Activated naive CD8-positive, alpha-beta T cell treated with anti-CD3 and anti-CD28 coated beads, Interleukin-2, amount 50 U/mL, for 24 hours (primary cell): ENCODE data around the gene DRG2.

Source experiments
- ATAC-seq: fragments of 150-1000 bp; cut with Tn5 transposase; one replicate; pipeline ENCODE4 v1.10.0; 2021
- DNase-seq: peaks from one replicate; pipeline ENCODE4 v3.0.0; 2021
- H3K27ac Mint-ChIP-seq: one replicate; pipeline ENCODE4 v1.8.0; 2021; ENCODE audit warnings: mild to moderate bottlenecking, mixed read lengths
- H3K27me3 Mint-ChIP-seq: one replicate; pipeline ENCODE4 v1.8.0; 2021; ENCODE audit warnings: mixed read lengths
- H3K36me3 Mint-ChIP-seq: one replicate; pipeline ENCODE4 v1.8.0; 2021; ENCODE audit warnings: low read depth, mixed read lengths
- H3K4me1 Mint-ChIP-seq: one replicate; pipeline ENCODE4 v1.8.0; 2021; ENCODE audit warnings: mixed read lengths
- H3K4me3 Mint-ChIP-seq: one replicate; pipeline ENCODE4 v1.8.0; 2021; ENCODE audit warnings: mild to moderate bottlenecking, moderate library complexity, mixed read lengths
- H3K9me3 Mint-ChIP-seq: one replicate; pipeline ENCODE4 v1.8.0; 2021; ENCODE audit warnings: mixed read lengths

Gene DRG2

GRCh38 chr17:18101828-18102227 is 14.1 kb downstream of the DRG2 start:
- Mint-ChIP-seq H3K4me3 (no peak overlapping the region), H3K36me3 (peaks cover 6% of the 10 kb centered on the region), H3K9me3 (no peaks in the 10 kb centered on the region), H3K27ac (no peak overlapping the region), H3K27me3 (no peaks in the 10 kb centered on the region), H3K4me1 (no peaks in the 10 kb centered on the region)
- no peak for ATAC-seq
- no peak for DNase-seq

GRCh38 chr17:18102640-18103039 is 14.9 kb downstream of the DRG2 start:
- peaks cover 8% of the 10 kb centered on the region for H3K36me3 Mint-ChIP-seq
- no peak overlapping the region for H3K27ac Mint-ChIP-seq
- no peaks in the 10 kb centered on the region for H3K9me3 Mint-ChIP-seq
- H3K4me3 Mint-ChIP-seq = no peak overlapping the region
- no peaks in the 10 kb centered on the region for H3K4me1 Mint-ChIP-seq
- H3K27me3 Mint-ChIP-seq = no peaks in the 10 kb centered on the region
- DNase-seq (no peak), ATAC-seq (no peak)

GRCh38 chr17:18105027-18105426 is 17.3 kb downstream of the DRG2 start:
- H3K27me3 Mint-ChIP-seq = no peaks in the 10 kb centered on the region
- DNase-seq (no peak), ATAC-seq (no peak)
- H3K36me3 Mint-ChIP-seq = peaks cover 6% of the 10 kb centered on the region
- no peak overlapping the region for H3K4me3 Mint-ChIP-seq
- no peaks in the 10 kb centered on the region for H3K9me3 Mint-ChIP-seq
- H3K4me1 Mint-ChIP-seq = no peaks in the 10 kb centered on the region
- no peak overlapping the region for H3K27ac Mint-ChIP-seq

- Mint-ChIP-seq H3K36me3 (peaks cover 6% of the 10 kb centered on the region), H3K9me3 (no peaks in the 10 kb centered on the region), H3K4me1 (no peaks in the 10 kb centered on the region), H3K27ac (no peak overlapping the region), H3K27me3 (no peaks in the 10 kb centered on the region), H3K4me3 (no peak overlapping the region)
- no peak for DNase-seq
- no peak for ATAC-seq
Measured at GRCh38 chr17:18105595-18105994, 17.8 kb downstream of the DRG2 start.

GRCh38 chr17:18106211-18106610 is 18.5 kb downstream of the DRG2 start:
- H3K36me3 Mint-ChIP-seq = peaks cover 6% of the 10 kb centered on the region
- H3K9me3 Mint-ChIP-seq = no peaks in the 10 kb centered on the region
- no peak overlapping the region for H3K4me3 Mint-ChIP-seq
- H3K27me3 Mint-ChIP-seq = no peaks in the 10 kb centered on the region
- H3K27ac Mint-ChIP-seq = no peak overlapping the region
- DNase-seq (no peak), ATAC-seq (no peak)
- H3K4me1 Mint-ChIP-seq = no peaks in the 10 kb centered on the region

GRCh38 chr17:18107061-18107790 is 19.5 kb downstream of the DRG2 start:
- ATAC-seq (no peak), DNase-seq (no peak)
- Mint-ChIP-seq H3K27ac (no peak overlapping the region), H3K4me1 (no peaks in the 10 kb centered on the region), H3K4me3 (no peak overlapping the region), H3K9me3 (no peaks in the 10 kb centered on the region), H3K36me3 (peaks cover 3% of the 10 kb centered on the region), H3K27me3 (no peaks in the 10 kb centered on the region)

- ATAC-seq (no peak), DNase-seq (no peak)
- Mint-ChIP-seq H3K9me3 (no peaks in the 10 kb centered on the region), H3K4me1 (no peaks in the 10 kb centered on the region), H3K27me3 (no peaks in the 10 kb centered on the region), H3K27ac (no peak overlapping the region), H3K4me3 (no peak overlapping the region), H3K36me3 (peaks cover 3% of the 10 kb centered on the region)
Measured at GRCh38 chr17:18107971-18108370, 20.2 kb downstream of the DRG2 start.

- Mint-ChIP-seq H3K4me3 (no peak within 1 kb of the TSS), H3K4me1 (no peaks in the 10 kb centered on the region), H3K36me3 (peaks cover 3% of the 10 kb centered on the region), H3K27me3 (no peaks in the 10 kb centered on the region), H3K9me3 (no peaks in the 10 kb centered on the region), H3K27ac (no peak within 1 kb of the TSS)
- no peak for ATAC-seq
- no peak for DNase-seq
Measured at GRCh38 chr17:18108401-18109312, 20.9 kb downstream of the DRG2 start, which contains the start of gene MYO15A. Gene MYO15A, plus strand, starts transcription at chr17:18108756. Its CDS starts 10,045 bp downstream, at chr17:18118801.

- no peak overlapping the region for H3K4me3 Mint-ChIP-seq
- ATAC-seq (no peak), DNase-seq (no peak)
- no peak overlapping the region for H3K27ac Mint-ChIP-seq
- H3K36me3 Mint-ChIP-seq = peaks cover 3% of the 10 kb centered on the region
- no peaks in the 10 kb centered on the region for H3K27me3 Mint-ChIP-seq
- H3K9me3 Mint-ChIP-seq = no peaks in the 10 kb centered on the region
- H3K4me1 Mint-ChIP-seq = no peaks in the 10 kb centered on the region
Measured at GRCh38 chr17:18109935-18110485, 22.3 kb downstream of the DRG2 start.

GRCh38 chr17:18110636-18111145 is 22.9 kb downstream of the DRG2 start:
- Mint-ChIP-seq H3K4me3 (no peak overlapping the region), H3K36me3 (peaks cover 3% of the 10 kb centered on the region), H3K9me3 (no peaks in the 10 kb centered on the region), H3K27ac (no peak overlapping the region), H3K27me3 (no peaks in the 10 kb centered on the region), H3K4me1 (no peaks in the 10 kb centered on the region)
- ATAC-seq (no peak), DNase-seq (no peak)

GRCh38 chr17:18111330-18111971 is 23.7 kb downstream of the DRG2 start:
- Mint-ChIP-seq H3K27ac (no peak overlapping the region), H3K4me3 (no peak overlapping the region), H3K36me3 (peaks cover 3% of the 10 kb centered on the region), H3K9me3 (no peaks in the 10 kb centered on the region), H3K4me1 (no peaks in the 10 kb centered on the region), H3K27me3 (no peaks in the 10 kb centered on the region)
- no peak for ATAC-seq
- DNase-seq = no peak

GRCh38 chr17:18115517-18115916 is 27.8 kb downstream of the DRG2 start:
- Mint-ChIP-seq H3K4me1 (no peaks in the 10 kb centered on the region), H3K4me3 (no peak overlapping the region), H3K27me3 (no peaks in the 10 kb centered on the region), H3K36me3 (no peaks in the 10 kb centered on the region), H3K9me3 (no peaks in the 10 kb centered on the region), H3K27ac (no peak overlapping the region)
- no peak for ATAC-seq
- no peak for DNase-seq

- H3K27me3 Mint-ChIP-seq = no peaks in the 10 kb centered on the region
- no peaks in the 10 kb centered on the region for H3K36me3 Mint-ChIP-seq
- ATAC-seq = no peak
- H3K9me3 Mint-ChIP-seq = no peaks in the 10 kb centered on the region
- H3K4me3 Mint-ChIP-seq = no peak overlapping the region
- no peaks in the 10 kb centered on the region for H3K4me1 Mint-ChIP-seq
- DNase-seq = no peak
- H3K27ac Mint-ChIP-seq = no peak overlapping the region
Measured at GRCh38 chr17:18116078-18116477, 28.3 kb downstream of the DRG2 start.

GRCh38 chr17:18117533-18117932 is 29.8 kb downstream of the DRG2 start:
- Mint-ChIP-seq H3K4me1 (no peaks in the 10 kb centered on the region), H3K4me3 (no peak overlapping the region), H3K36me3 (no peaks in the 10 kb centered on the region), H3K27ac (no peak overlapping the region), H3K9me3 (no peaks in the 10 kb centered on the region), H3K27me3 (no peaks in the 10 kb centered on the region)
- ATAC-seq = no peak
- no peak for DNase-seq
